CD4-positive, alpha-beta T cell treated with Interleukin-1 beta for 1 hour (primary cell): ENCODE data around the gene AP1M2.
A peak's percentile ranks its signal among the peaks of the same experiment; 100 is the strongest.
"Not testable (repeated sequence)": the region's sequence is repeated elsewhere in the genome, so short reads cannot be mapped to it uniquely, and the experiment has no call there.

Experiments
- DNase-seq, 2 donors: peaks; one replicate each; pipeline ENCODE4 v3.0.0-alpha.2; 2020 to 2022

AP1M2 gene

DNA sequence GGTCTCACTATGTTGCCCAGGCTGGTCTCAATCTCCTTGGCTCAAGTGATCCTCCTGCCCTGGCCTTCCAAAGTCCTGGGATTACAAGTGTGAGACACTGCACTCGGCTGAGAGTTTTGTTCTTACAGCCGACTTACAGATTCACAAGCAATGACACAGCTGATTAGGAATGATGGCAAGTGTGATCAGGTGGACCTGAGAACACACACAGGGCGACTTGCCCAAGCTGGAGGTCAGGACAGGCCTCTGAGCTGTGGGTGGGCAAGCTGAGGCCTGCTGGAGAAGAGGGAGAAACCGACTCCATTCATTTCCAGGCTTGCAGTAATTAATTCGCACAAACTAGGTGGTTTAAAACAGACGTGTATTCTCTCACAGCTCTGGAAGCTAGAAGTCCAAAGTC lies 51.5 kb downstream of the AP1M2 start:
- no peak for DNase-seq

DNA sequence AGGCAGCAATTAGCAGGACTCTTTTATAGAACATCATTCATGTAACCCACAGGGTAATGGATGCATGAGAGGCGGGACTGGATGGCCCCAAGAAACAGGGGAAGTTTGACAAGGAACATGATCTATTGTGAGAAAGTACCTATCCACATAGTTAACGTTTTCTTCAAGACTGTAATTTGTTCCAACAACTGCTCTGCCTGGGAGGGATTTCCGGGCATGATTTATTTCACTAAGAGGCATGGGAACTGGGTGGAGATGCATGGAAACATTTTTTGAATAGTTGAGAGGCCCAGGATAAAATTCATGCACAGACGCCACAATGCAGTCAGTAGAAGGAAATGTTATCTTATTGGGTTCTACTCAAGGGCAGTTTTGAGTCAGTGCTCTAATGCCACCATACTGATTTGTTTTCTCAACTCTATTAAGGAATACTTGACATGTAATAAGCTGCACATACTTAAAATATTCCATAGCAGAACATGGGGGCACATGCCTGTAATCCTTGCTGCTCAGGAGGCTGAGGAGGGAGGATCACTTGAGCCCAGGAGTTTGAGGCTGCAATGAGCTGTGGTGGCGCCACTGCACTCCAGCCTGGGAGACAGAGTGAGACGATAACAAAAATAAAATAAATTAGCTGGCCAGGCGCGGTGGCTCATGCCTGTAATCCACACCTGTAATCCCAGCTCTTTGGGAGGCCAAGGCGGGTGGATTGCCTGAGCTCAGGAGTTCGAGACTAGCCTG lies 53.3 kb downstream of the AP1M2 start:
- no peak for DNase-seq

DNA sequence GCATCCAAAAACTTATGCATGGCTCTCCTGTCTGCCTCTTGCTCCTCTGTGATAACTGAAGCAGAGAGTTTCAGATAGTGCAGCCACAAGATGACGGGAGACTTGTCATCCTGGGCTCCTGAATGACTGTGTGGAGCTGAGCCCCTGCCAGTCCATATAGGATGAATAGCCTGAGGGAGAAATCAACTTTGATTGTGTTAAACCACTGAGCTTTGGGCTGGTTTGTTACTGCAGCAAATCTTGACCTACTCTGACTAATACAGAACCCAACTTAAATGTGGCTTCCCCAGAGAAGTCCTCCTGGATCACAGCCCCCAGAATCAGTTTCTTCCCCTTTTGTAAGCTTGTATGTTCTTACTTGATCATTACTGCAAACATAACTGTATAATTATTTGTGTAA lies 54.7 kb downstream of the AP1M2 start:
- DNase-seq = no peak

DNA sequence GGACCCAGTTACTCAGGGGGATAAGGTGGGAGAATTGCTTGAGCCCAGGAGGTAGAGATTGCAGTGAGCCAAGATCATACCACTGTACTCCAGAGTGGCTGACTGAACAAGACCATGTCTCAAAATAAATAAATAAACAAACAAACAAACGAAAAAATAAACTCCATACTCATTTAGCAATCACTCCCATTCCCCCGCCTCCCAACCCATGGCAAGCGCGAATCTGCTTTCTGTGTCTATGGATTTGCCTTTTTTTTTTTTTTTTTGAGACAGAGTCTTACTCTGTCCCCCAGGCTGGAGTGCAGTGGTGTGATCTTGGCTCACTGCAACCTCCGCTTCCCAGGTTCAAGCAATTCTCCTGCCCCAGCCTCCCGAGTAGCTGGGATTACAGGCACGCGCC lies 60.2 kb downstream of the AP1M2 start:
- DNase-seq = not testable (repeated sequence)

DNA sequence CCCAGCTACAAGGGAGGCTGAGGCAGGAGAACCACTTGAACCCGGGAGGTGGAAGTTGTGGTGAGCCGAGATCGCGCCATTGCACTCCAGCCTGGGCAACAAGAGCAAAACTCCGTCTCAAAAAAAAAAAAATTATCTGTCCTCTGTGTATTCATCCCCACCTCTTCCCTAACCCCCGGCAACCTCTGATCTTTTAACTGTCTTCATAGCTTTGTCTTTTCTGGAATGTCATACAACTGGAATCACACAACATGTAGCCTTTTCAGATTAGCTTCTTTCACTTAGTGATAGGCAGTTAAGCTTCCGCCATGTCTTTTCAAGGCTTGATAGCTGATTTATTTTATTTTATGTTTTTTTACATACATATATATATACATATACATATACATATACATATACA lies 61.5 kb downstream of the AP1M2 start:
- DNase-seq = no peak

DNA sequence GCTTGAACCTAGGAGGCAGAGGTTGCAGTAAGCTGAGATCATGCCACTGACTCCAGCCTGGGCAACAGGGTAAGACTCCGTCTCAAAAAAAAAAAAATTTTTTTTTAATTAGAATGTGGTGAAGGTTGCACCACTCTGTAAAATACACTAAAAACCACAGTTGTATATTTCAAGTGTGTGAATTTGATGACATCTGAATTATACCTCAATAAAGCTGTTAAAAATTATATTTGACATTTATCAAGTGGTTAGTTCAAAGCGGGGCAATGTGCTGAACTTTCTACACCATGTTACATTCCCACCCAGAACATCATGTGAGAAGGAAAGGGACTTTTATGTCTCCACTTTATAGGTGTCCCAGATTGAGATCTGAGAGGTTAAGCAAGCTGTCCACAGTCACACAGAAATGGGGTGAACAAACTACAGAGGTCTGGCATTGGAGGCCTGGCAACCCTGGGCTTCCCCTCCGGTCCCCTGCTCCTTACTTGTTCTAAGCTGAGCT lies 63.9 kb downstream of the AP1M2 start:
- DNase-seq = peak in 1 of 2 donors; percentile 52
